ENCODE data around the gene LRP10.

LRP10 gene

DNA sequence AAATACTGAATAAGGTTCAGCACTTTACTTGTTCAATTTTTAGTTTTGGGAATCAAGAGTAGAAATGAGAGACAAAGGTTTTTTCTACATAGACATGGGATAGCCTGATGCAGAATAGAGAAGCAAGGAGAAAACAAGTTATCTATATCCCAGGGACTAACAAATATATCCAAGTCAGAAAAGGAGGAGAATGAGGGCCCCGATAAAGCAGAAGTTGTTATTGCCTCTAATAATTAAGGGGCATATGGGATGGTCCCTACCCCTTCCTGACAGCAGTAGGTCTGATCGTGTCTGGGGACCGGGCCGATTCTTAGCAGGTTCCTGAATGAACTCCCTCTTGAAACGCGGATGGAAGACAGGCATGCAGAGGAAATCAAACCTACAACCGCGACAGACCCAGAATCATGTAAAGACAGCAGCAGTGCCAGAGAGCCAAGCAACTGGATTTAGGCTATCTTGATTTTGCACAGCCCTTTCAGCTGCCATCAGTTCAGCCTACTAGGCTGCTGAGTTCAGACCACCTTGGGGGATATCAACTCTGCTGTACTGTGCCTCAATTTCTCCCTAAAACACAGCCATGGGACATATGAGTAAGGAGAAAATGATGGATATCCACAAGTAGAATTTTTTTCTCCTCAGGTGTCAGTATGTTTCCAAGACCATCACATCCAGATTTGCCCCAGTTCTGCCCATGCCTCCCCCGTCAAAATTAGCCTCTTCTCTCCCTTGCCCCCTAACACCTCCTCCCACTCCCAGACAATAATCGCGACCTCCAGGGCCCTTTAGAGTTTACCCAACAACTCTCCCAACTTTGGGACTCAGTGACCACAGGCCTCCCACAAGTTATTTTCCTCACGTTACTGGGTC, 56.9 kb downstream of the LRP10 start:
- DNase-seq = no peak

DNA sequence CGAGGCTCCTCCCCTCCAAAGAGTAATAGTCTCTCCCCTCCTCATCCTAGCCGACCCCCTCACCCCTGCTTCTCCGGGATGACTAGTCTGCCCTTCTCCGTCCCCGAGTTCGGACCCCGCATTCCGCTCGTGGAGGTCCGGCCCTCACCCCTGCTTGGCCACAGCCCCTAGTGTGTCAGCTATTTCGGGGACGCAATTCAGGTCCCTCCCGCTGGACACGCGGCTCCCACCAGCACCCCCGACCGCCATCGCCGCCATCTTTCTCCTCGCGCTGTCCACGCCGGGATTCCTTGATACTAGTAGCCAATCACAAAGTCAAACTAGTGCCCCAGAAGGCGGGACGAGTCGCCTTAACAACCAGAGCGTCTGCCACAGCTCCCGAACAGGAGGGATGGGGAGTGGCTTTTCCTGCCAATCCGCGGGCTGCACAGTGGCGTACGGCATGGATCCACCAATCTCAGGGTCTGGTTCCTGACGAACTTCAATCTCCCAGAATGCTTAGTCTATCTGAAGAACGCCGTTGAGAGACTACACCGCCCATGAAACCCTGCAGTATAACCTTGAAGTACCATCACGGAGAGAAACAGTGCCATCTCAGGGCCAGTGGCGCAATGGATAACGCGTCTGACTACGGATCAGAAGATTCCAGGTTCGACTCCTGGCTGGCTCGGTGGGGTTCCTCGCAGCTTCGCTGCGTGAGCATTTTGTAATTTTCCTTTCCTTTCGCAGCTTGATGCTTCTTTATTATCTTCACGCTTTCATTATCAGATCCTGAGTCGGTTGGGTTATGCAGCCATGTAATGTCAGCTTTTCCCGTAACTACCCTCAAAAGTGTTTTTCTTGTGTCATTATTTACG, 57.8 kb downstream of the LRP10 start, which contains the start of gene PRMT5:
TSS of gene PRMT5 (minus strand) at position 273 of the 857 bp plus-strand sequence. CDS start at position 258, 15 bp downstream.
- peak; percentile 100 for DNase-seq

DNA sequence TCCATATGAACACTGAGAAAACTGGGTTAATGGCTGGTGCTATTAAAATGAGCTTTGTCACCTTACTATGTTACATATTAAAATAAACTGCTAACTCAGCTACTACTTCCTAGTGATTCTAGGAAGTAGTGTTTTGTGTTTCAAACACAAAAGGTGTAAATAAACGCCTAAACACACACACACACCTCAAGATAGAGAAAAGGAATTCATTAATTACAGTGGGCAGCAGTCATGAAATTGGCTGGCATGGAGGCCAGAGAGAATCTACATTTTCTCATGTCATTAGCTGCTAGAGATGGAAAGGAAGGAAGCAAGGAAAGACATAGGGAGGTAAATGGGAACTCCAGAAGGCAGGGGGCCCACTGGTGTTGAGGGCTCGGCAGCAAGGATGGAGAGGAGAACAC, 58.4 kb downstream of the LRP10 start:
- no peak for DNase-seq
